Fibroblast of lung (primary cell): ENCODE results near the gene GP1BB.

Experiments
- EZH2 ChIP-seq: IDR thresholded peaks from 2 replicates; pipeline ENCODE4 v1.5.1; 2012; ENCODE audit warnings: low read length, control low read depth, mild to moderate bottlenecking; ENCODE audit errors: missing control alignments
- TF ChIP-seq, protein P1 (sequence below), 2 donors: IDR thresholded peaks in 1 of 2; conservative IDR thresholded peaks in 1 of 2; 1 replicate in 1 of 2; 2 replicates in 1 of 2; pipeline ENCODE4 v1.5.1; 2011 to 2012; ENCODE audit warnings: low read length in 2 of 2, control low read depth in 1 of 2, inconsistent platforms in 1 of 2, low read depth in 1 of 2, mild to moderate bottlenecking in 1 of 2

DNA sequence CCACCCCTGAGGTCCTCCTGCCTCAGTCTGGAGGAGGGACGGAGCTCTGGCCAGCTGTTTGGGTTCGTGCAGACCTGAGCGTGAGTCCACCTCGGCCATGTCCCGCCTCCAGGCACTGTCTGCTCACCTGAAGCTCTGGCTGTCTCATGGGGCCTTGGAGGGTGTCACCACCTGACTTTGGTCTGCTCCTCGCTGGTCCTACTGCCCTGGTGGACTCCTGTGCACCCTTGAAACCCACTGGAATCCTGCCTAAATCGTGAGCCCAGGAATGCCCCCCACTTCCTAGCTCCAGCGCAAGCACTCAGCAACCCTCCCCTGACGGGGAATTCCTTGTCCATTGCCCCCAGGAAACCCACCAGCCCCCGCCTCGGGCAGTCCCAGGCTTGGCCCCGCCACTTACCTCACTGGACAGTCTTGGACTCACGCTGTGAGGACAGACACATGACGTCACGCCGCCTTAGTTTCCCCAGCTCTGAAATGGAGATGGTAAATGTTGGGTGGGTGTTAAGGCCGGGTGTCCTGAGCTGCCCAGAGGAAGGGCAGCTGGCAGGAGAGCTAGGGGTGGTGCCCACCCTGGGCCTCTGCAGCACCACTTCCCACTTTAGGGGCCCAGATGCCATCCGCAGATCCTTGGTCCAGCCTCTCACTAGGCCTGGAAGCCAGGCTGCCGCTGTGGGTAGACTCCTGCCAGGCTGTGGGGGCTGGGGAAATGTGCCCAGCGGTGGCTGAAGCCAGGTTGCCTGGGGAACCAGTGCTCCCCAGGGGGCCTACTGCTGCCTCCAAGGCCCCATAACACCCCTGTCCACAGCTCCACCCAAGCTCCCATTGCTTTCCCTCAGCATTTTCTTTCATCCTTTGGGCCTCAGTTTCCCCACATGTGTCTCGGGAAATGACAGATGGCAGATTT, 19.1 kb downstream of the GP1BB start:
- TF ChIP-seq EZH2, result no peak
- TF ChIP-seq, protein P1, sequence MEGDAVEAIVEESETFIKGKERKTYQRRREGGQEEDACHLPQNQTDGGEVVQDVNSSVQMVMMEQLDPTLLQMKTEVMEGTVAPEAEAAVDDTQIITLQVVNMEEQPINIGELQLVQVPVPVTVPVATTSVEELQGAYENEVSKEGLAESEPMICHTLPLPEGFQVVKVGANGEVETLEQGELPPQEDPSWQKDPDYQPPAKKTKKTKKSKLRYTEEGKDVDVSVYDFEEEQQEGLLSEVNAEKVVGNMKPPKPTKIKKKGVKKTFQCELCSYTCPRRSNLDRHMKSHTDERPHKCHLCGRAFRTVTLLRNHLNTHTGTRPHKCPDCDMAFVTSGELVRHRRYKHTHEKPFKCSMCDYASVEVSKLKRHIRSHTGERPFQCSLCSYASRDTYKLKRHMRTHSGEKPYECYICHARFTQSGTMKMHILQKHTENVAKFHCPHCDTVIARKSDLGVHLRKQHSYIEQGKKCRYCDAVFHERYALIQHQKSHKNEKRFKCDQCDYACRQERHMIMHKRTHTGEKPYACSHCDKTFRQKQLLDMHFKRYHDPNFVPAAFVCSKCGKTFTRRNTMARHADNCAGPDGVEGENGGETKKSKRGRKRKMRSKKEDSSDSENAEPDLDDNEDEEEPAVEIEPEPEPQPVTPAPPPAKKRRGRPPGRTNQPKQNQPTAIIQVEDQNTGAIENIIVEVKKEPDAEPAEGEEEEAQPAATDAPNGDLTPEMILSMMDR (conservative IDR thresholded peaks at IDR 0.05 in 1 of 2, IDR thresholded peaks at IDR 0.05 in 1 of 2; ENCODE audit: low read depth in 1 of 2, low read length in 2 of 2), result no peak
